T-helper 2 cell treated with Interferon-gamma antibody and Interleukin-4, amounts not matched to agents 100 ng/mL and 5 ng/mL, for 36 hours (primary cell): Measurements from ENCODE around the gene PAPSS2. TPM values are rescaled to one million over a fixed set of nuclear protein-coding genes. Genes with fewer than 3 reads are reported as not detected.
"Not testable (repeated sequence)": the region's sequence is repeated elsewhere in the genome, so short reads cannot be mapped to it uniquely, and the experiment has no call there.

Experiments used
- intact Hi-C: fragments of 100-400 bp; cut with micrococcal nuclease; formaldehyde crosslinking; loops from one replicate; pipeline ENCODE4 v1.15.1; 2023
- total RNA-seq: library from RNA; stranded (reverse); gene quantifications from 2 replicates; pipeline ENCODE4 v1.2.3, GENCODE V29; 2022

PAPSS2 gene
- total RNA-seq, 1 donor from 2014 or later = 0.05 TPM

DNA sequence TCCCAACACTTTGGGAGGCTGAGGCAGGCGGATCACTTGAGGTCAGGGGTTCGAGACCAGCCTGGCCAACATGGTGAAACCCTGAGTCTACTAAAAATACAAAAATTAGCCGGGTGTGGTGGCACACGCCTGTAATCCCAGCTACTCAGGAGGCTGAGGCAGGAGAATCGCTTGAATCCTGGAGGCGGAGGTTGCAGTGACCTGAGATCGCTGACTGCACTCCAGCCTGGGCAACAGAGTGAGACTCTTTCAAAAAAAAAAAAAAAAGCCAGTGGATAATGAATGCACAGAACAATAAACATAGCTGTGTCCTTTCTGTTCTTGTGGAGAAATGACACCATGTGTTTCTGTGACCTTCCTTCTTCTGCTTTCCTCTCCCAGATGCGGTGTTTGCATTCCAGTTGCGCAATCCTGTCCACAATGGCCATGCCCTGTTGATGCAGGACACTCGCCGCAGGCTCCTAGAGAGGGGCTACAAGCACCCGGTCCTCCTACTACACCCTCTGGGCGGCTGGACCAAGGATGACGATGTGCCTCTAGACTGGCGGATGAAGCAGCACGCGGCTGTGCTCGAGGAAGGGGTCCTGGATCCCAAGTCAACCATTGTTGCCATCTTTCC, 83.4 kb downstream of the PAPSS2 start:
- intact Hi-C loops = not testable (repeated sequence)

DNA sequence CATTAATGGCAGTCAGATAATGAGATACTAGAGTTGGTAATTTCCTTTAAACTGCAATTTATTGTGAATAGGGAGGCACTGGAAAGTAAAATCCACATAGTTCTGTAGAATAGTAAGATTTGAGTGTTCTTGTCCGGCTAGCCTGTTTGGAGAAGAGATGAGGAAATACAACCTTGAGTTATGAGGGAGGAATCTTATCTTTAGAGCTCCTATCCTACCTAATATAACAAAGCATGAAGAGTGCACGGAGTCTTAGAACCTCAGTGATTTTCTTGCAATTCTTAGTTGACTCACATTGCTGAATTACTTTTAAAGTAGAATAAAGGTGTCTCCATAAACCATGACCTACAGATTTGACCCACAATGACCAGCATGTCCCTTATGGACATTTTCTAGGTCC, 84.9 kb downstream of the PAPSS2 start:
- intact Hi-C loops = no loop called here

DNA sequence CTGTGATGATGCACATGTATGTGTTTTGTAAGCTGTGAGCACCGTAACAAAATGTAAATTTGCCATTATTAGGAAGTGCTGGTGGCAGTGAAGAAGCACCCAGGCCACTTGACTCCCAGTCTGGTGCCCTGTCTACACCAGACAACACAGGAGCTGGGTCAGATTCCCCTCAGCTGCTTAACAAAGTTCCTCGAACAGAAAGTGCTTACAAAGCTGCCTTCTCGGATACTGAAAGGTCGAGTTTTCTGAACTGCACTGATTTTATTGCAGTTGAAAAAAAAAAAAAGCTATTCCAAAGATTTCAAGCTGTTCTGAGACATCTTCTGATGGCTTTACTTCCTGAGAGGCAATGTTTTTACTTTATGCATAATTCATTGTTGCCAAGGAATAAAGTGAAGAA, 87.2 kb downstream of the PAPSS2 start:
- intact Hi-C loops = no loop called here

DNA sequence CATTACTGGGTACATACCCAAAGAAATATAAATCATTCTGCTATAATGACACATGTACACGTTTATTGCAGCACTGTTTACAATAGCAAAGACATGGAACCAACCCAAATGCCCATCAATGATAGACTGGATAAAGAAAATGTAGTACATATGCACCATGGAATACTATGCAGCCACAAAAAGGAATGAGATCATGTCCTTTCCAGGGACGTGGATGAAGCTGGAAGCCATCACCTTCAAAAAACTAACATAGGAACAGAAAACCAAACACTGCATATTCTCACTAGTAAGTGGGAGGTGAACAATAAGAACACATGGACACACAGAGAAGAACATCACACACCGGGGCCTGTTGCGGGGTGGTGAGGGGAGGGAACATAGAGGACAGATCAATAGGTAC, 88.6 kb downstream of the PAPSS2 start:
- intact Hi-C loops = not testable (repeated sequence)

DNA sequence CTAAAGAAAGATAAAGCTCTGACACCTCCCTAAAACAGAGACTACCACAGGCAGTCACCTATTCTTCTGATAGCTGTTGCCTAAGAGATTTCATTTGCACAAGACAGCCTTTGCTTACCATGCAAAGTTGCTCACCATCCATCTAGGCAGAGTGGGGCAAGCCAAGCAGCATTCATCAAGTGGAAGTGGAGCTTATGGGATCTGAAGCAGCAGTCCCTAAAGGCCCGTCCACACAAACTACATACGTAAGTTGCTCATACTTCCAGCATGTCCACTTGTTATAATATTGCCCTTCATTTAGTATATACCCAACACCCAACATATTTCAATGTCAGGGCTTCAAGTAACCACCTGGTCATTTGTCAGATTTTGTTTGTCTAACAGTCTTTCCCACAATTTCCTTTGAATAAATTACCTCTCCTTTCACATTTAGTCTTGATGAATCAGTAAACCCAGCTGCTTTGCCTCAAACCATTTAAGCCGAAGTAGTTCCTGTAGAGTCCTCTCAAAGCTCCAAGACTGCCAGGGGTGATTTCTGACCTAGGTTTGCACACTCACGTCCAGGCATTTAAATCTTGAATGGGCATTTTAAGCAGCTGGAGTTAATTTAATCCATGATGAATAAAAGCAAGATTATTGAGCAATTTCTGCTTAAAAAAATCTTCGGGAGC, 90.5 kb downstream of the PAPSS2 start:
- intact Hi-C loops = no loop called here

DNA sequence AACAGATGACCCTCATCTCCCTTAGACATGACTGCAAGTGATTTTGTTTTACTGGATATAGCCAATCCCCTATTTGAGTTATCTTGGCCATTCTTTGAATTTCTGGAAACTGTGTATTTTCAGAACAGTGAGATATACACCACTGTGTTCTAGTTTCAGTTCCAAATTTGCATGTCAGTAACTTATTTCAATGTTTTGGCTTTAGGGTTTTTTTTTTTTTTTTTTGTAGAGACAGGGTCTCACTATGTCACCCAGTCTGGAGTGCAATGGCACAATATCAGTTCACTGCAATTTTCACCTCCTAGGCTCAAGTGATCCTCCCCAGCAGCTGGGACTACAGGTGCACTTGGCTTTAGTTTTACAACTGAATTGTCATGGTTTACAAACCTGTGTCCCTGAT, 91.1 kb downstream of the PAPSS2 start:
- intact Hi-C loops = no loop called here

DNA sequence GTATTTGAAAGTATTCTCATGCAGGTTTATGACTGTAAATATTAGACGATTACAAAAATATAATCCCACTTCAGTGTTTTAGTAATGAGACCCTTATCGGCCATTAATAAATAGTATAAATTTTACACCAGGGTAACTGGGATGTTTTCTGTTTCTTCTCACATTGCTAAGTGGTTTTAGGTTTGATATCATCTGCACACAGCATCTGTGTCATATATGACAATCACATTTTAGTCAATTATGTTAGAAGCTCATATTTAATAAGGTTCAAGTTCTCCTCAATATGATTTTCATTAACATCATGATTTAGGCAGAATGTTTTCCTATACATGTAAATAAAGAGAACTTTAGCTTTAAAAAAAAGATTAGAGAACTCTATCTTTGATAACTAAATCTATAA, 91.6 kb downstream of the PAPSS2 start:
- intact Hi-C loops = no loop called here

DNA sequence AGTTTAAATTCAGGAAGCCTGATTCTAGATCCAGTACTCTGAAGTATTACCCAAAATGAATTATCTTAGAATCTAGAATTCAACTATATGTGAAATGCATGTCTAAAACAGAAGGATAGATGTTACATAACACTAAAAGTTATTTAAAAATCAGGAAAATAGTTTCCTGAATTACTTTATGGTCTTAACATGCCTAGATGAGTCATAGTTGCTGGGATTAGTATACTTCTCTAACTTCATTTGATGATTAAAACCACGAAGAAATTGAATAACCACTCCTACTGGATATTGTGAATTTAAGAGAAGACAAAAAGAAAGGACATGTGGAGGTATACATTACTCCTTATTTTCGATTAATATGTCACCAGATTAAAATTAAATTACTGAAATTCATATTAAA, 92.9 kb downstream of the PAPSS2 start:
- intact Hi-C loops = no loop called here

DNA sequence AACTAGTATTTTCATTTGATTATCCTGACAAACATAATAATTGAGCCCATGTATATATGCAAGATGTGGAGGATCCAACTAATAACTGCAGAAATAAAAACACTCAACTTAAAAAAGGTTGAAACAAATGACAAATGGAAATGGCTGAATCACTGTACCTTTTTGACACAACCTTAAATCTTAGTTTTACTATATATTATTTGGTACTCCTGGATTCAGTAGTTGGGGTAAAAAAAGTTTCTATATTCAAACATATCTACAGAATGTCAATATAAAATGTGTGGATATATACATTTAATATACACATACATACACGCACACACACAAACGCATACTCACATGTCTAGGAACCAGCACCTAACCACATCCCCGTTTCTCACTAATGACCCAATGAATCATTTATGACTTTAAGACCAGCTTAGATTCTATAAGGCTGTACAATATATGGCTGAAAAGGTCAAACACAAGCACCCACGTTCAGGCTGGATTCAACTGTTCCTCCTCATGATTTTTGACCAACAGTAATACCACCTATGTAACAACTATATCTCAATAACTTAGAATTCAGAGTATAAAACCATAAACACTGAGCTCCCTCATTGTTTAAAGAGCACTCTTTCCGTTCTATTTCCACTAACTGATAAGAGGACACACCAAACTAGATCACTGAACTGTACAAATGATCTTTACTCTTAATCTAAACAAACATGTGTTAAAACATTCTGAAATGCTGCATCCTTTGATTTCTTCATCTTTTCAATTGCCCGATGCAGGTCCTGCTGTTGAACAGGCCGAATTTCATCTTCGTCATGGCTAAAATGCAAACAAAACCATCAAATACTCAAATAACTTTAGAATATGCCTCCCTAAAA, 94.6 kb downstream of the PAPSS2 start:
- intact Hi-C loops = no loop called here

DNA sequence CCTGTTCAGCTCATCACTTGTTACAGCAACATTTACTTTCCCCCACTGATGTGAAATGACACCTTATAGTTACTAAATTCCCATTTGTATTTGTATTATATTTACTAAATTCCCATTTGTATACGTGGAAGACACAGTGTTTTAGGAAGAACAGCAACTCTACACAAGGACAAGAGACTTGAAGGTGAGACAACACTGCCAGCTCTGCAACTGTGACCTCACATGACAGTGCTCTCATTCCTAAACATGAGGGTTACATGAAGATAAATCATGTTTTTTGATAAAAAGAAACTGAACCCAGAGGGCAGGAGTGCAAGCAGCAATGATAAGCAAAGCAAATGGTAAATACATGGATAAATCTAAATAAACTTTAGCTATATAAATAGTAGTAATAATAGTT, 98.0 kb downstream of the PAPSS2 start:
- intact Hi-C loops = no loop called here

- intact Hi-C loops = no loop called here
These were observed 99.9 kb downstream of the PAPSS2 start for GRCh38 chr10:87759551-87759950.

GRCh38 chr10:87760195-87760905, 100.7 kb downstream of the PAPSS2 start:
- intact Hi-C loops = loop anchor here (5.0 kb wide), 1 partner anchor 57 kb away; the partner anchor contains the start of gene ATAD1

DNA sequence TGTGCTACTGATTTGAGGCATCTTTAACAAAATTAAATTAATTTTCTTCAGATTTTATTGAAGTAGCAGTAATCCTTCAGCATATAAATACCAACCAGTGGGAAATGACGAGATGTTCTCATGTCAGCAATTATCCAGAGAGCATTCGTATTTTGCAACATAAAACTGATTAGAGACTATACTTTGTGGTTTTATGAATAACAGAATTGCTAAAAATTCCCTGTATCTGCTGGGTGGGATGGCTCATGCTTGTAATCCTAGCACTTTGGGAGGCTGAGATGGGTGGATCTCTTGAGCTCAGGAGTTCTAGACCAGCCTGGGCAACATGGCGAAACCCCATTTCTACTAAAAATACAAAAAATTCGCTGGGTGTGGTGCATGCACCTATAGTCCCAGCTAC, 101.5 kb downstream of the PAPSS2 start:
- intact Hi-C loops = loop anchor here (5.0 kb wide), 1 partner anchor 56 kb away; the partner anchor contains the start of gene ATAD1

GRCh38 chr10:87761892-87762291, 102.2 kb downstream of the PAPSS2 start:
- intact Hi-C loops = loop anchor here (5.0 kb wide), 1 partner anchor 55 kb away; the partner anchor contains the start of gene ATAD1

GRCh38 chr10:87763086-87763861, 103.6 kb downstream of the PAPSS2 start:
- intact Hi-C loops = loop anchor here (5.0 kb wide), 1 partner anchor 54 kb away; the partner anchor contains the start of gene ATAD1

- intact Hi-C loops = loop anchor here (5.0 kb wide), 1 partner anchor 53 kb away; the partner anchor contains the start of gene ATAD1
These were observed 104.6 kb downstream of the PAPSS2 start for GRCh38 chr10:87764072-87764934.

GRCh38 chr10:87765666-87766376, 106.1 kb downstream of the PAPSS2 start:
- intact Hi-C loops = no loop called here

DNA sequence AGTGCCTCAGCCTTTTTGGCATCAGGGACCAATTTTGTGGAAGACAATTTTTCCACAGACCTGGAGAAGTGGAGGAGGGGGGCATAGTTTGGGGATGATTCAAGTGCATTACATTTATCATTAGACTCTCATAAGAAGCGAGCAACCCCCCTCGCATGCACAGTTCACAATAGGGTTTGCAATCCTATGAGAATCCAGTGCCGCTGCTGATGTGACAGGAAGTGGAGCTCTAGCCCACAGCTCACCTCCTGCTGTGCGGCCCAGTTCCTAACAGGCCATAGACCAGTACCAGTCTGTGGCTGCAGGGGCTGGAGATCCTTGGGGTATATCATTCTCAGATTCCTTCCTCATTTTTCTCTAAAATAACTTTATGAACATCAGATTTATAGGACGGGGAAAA, 107.6 kb downstream of the PAPSS2 start:
- intact Hi-C loops = no loop called here
